ENCODE measurements around the gene IGIP.

Gene IGIP

DNA sequence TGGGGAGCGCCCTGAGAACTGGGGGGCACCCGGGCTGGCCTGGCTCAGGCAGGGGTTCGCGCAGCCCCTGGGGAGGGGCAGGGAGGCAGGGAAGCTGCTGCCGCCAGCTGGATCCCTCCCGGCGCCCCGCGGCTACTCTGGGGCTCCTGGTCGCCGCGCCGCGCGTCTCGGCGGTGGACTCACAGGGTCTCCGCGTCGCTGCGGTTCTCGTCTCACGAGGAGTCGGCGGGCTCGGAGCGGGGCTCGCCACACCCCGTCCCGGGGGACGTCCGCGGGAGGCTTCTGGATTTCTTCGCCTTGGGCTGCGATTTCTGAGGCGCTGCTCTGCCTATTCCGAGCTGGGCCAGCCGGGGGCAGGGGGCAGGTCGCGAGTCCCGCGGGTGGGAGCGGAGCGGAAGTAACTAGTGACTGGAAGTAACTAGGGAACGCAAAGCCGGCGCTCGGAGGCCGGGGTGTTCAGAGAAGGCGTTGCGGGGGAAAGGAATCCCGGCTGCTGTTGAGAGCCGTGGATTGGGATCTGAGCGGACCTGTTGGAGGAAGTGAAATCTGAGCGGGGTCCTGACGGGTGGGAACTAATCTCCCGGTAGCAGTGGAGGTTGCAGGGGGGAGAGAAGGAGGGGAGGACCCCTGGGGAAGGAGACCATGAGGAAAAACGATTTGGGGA, 49.8 kb downstream of the IGIP start:
- Mint-ChIP-seq H3K36me3 (ENCODE audit: low read depth) (no peaks in the 10 kb centered on the region), H3K9me3 (no peaks in the 10 kb centered on the region), H3K4me1 (peaks cover 15% of the 10 kb centered on the region), H3K27me3 (no peaks in the 10 kb centered on the region), H3K4me3 (peak overlapping the region; percentile 95), H3K27ac (peak overlapping the region; percentile 86)
- DNase-seq: peak; percentile 62
- peak; percentile 52 for ATAC-seq

DNA sequence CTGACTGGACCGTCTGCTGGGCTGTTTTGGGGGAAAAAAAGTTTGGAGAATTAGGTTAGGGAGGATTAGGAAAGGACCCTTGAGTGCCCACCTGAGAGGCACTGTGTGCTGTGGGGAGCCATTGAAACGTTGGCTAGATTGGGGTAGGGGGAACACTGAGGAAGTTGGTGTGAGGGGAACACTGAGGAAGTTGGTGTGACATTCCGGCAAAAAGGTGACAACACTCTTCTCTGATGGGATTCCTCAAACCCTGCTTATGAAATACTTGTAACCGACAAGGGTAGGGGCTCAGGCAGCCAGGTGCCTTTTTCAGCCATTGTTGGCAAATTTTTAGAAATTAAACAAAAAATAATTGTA, 50.3 kb downstream of the IGIP start:
- Mint-ChIP-seq H3K4me3 (peak overlapping the region; percentile 95), H3K27ac (peak overlapping the region; percentile 79), H3K9me3 (no peaks in the 10 kb centered on the region), H3K27me3 (no peaks in the 10 kb centered on the region), H3K36me3 (ENCODE audit: low read depth) (no peaks in the 10 kb centered on the region), H3K4me1 (peaks cover 15% of the 10 kb centered on the region)
- DNase-seq (no peak), ATAC-seq (no peak)

DNA sequence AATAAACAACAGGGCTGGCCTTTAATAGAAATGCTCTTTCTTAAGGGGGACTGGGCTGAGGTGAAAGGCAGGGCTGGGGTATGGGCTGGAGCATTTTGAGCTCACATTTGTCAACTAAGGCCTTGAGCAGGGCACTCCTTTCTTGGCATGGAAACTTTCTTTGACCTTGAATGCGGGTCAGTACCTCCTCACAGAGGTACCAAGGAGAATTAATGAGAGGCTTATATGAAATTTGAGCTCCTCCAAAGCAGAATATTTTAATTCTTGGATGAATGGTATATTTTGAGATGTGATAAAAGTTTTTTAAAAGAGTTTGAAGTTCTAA, 52.3 kb downstream of the IGIP start:
- Mint-ChIP-seq H3K36me3 (ENCODE audit: low read depth) (no peaks in the 10 kb centered on the region), H3K9me3 (no peaks in the 10 kb centered on the region), H3K4me1 (peaks cover 15% of the 10 kb centered on the region), H3K4me3 (no peak overlapping the region), H3K27me3 (no peaks in the 10 kb centered on the region), H3K27ac (no peak overlapping the region)
- DNase-seq (no peak), ATAC-seq (no peak)

DNA sequence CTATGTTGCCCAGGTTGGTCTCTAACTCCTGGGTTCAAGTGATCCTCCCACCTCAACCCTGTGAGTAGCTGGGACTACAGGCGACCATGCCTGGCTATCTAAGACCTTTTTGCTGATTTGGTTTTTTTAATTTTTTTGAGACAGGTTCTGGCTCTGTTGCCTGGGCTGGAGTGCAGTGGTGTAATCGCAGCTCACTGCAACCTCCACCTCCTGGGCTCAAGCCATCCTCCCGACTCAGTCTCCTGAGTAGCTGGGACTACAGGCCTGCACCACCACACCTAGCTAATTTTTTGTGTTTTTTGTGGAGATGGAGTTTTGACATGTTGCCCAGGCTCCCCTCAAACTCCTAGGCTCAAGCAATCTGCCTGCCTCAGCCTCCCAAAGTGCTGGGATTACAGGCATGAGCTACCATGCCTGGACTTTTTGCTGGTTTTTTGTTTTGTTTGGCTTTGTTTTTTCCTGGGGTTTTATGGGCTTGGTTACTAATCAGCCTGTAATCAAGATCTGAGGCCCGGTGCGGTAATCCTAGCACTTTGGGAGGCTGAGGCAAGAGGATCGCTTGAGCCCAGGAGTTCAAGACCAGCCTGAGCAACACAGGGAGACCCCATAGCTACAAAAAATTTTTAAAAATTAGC, 52.9 kb downstream of the IGIP start:
- no peak for ATAC-seq
- no peak overlapping the region for H3K4me3 Mint-ChIP-seq
- no peaks in the 10 kb centered on the region for H3K27me3 Mint-ChIP-seq
- DNase-seq: no peak
- no peak overlapping the region for H3K27ac Mint-ChIP-seq
- H3K36me3 Mint-ChIP-seq (ENCODE audit: low read depth): no peaks in the 10 kb centered on the region
- peaks cover 15% of the 10 kb centered on the region for H3K4me1 Mint-ChIP-seq
- no peaks in the 10 kb centered on the region for H3K9me3 Mint-ChIP-seq
